Activated CD4-positive, alpha-beta T cell treated with anti-CD3 and anti-CD28 coated beads, Interleukin-2, amount 10 ng/mL, durations not matched to agents 7 days and 5 days (primary cell): Measurements from ENCODE around the gene ENDOG. TPM values are rescaled to one million over a fixed set of nuclear protein-coding genes. Genes with fewer than 3 reads are reported as not detected.
A peak's percentile ranks its signal among the peaks of the same experiment; 100 is the strongest.

Experiments used
- CTCF ChIA-PET: fragments of 350-600 bp; sonication (Branson Sonifier 250); formaldehyde crosslinking; loops from one replicate; lab custom pipeline; 2021; ENCODE audit warnings: antibody characterized with exemption; lab: Charles Lee
- POLR2A ChIA-PET: fragments of 350-600 bp; sonication (Branson Sonifier 250); formaldehyde crosslinking; loops from one replicate; lab custom pipeline; 2021; ENCODE audit warnings: antibody characterized with exemption; lab: Charles Lee
- DNase-seq: peaks from one replicate; pipeline ENCODE4 v3.0.0-alpha.2; 2020
- H3K27ac Mint-ChIP-seq: one replicate; pipeline ENCODE4 v1.8.0; 2021; ENCODE audit warnings: mild to moderate bottlenecking, moderate library complexity, mixed read lengths
- H3K27me3 Mint-ChIP-seq: one replicate; pipeline ENCODE4 v1.8.0; 2021; ENCODE audit warnings: mixed read lengths
- H3K36me3 Mint-ChIP-seq: one replicate; pipeline ENCODE4 v1.8.0; 2021; ENCODE audit warnings: low read depth, mixed read lengths
- H3K4me1 Mint-ChIP-seq: one replicate; pipeline ENCODE4 v1.8.0; 2021; ENCODE audit warnings: mixed read lengths
- H3K4me3 Mint-ChIP-seq: one replicate; pipeline ENCODE4 v1.8.0; 2021; ENCODE audit warnings: mild to moderate bottlenecking, moderate library complexity, mixed read lengths
- H3K9me3 Mint-ChIP-seq: one replicate; pipeline ENCODE4 v1.8.0; 2021; ENCODE audit warnings: mixed read lengths
- total RNA-seq, 2 experiments: library from RNA; stranded (reverse); gene quantifications; one replicate each; pipeline ENCODE4 v1.2.3, GENCODE V29; 2021

Gene ENDOG
- total RNA-seq, 2 experiments from 2014 or later, result 10.2 to 11.3 TPM

DNA sequence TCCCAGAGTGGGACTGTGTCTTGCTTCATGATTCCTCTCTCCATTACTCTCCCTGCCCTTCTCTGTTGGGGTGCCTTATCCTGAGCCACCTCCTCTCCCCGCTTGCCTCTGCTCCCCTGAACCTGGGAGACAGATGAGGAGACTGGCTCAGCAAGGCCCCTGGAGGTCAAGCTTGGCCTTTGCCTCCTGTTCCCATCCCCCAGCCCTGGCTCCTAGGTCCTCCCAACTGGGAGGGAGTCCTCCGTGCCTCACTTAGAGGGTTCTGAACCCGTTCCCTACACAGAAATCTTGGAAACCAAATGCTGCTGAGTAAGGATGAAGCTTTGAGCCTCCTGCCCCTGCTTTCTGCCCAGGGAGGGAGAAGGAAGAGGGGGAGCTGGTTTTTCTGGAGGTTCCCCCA, 9.8 kb upstream of the ENDOG start:
- Mint-ChIP-seq H3K9me3 (no peaks in the 10 kb centered on the region), H3K4me1 (no peaks in the 10 kb centered on the region), H3K36me3 (peaks cover 5% of the 10 kb centered on the region), H3K27ac (peak overlapping the region; percentile 62), H3K27me3 (no peaks in the 10 kb centered on the region), H3K4me3 (no peak overlapping the region)
- no peak for DNase-seq
- ChIA-PET POLR2A (no interaction called here), CTCF (interaction anchor here (0.7 to 2.4 kb wide), 3 partner anchors 10 to 124 kb away, joined by 3 to 23 read pairs (median 3); partner anchors contain the start of gene ENDOG)

DNA sequence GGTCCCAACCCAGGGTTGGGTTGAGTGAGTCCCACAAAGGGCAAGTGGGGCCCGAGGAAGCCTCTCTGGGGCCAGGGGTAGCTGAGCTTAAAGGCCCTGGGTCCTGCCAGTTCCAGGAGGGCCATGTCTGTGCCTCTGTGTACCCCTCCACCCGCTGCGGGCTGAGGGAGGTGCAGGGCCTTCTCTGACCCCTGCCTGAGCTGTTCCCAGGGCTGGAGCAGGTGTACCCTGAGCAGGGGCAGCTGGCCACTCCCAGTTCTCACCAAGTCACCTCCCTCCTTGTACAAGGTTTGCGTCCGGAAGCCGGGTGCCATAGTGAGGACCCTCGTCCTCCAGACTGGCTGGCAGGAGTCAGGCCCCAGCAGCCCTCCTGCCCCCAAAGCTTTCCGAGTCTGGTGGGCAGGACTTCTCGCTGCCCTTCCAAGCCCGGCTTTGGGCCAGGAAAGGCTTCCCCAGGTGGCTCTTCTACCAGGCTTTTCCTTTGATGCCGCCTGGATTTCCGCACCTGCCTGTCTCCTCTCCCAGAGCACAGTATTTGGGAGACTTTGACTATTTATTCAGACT, 9.2 kb upstream of the ENDOG start:
- H3K4me3 Mint-ChIP-seq, result no peak overlapping the region
- no peak overlapping the region for H3K27ac Mint-ChIP-seq
- H3K27me3 Mint-ChIP-seq, result no peaks in the 10 kb centered on the region
- H3K4me1 Mint-ChIP-seq, result no peaks in the 10 kb centered on the region
- ChIA-PET CTCF (interaction anchor here (0.7 to 2.4 kb wide), 3 partner anchors 10 to 125 kb away, joined by 3 to 23 read pairs (median 3); partner anchors contain the start of gene ENDOG), POLR2A (no interaction called here)
- H3K9me3 Mint-ChIP-seq, result no peaks in the 10 kb centered on the region
- H3K36me3 Mint-ChIP-seq, result peaks cover 3% of the 10 kb centered on the region
- no peak for DNase-seq

DNA sequence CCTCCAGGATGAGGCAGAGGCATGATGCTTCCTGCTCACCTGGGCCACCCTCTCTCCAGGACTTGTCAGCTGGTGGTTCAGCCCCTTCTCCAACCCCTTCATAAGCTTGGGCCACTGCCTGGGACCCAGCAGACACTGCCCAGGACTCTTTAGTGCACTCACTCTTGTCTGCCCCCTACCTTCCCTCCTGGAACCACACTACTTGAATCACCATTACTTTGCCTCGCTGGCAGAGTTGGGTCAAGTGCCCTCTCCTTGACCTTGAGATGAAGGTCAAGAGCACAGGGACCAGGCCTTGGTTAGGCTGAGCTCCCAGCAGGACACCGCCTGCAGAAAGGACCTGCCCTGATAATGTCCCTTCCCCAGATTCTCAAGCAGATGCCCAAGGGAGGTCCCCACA, 8.5 kb upstream of the ENDOG start:
- POLR2A ChIA-PET, result interaction anchor here (0.7 kb wide), 1 partner anchor 9 kb away, joined by 4 read pairs; the partner anchor contains the start of gene ENDOG
- H3K27me3 Mint-ChIP-seq, result no peaks in the 10 kb centered on the region
- CTCF ChIA-PET, result interaction anchor here (1.3 to 2.4 kb wide), 2 partner anchors 9 to 18 kb away, joined by 6 to 23 read pairs; partner anchors contain the start of gene ENDOG

DNA sequence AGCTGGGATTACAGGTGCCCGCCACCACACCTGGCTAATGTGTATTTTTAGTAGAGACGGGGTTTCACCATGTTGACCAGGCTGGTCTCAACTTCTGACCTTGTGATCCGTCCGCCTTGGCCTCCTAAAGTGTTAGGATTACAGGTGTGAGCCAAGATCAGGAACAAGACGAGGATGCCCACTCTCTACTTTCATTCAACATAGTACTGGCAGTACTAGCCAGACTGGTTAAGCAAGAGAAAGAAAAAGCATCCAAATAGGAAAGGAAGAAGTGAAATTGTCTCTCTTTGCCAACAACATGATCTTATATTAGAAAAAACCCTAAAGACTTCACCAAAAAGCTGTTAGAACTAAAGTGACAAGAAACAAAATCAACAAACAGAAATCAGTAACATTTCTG, 7.4 kb upstream of the ENDOG start:
- H3K4me3 Mint-ChIP-seq, result no peak overlapping the region
- no peaks in the 10 kb centered on the region for H3K27me3 Mint-ChIP-seq
- no peak for DNase-seq
- ChIA-PET POLR2A (no interaction called here), CTCF (interaction anchor here (0.6 to 1.3 kb wide), 2 partner anchors 17 to 251 kb away, joined by 3 to 6 read pairs; no protein-coding TSS in a partner anchor)
- no peaks in the 10 kb centered on the region for H3K9me3 Mint-ChIP-seq
- no peaks in the 10 kb centered on the region for H3K4me1 Mint-ChIP-seq
- H3K36me3 Mint-ChIP-seq, result peaks cover 3% of the 10 kb centered on the region
- H3K27ac Mint-ChIP-seq, result no peak overlapping the region

More for the DNA sequence above, 8.5 kb upstream of the ENDOG start:
- no peak overlapping the region for H3K4me3 Mint-ChIP-seq
- DNase-seq, result no peak
- no peak overlapping the region for H3K27ac Mint-ChIP-seq
- H3K36me3 Mint-ChIP-seq, result peaks cover 3% of the 10 kb centered on the region
- H3K9me3 Mint-ChIP-seq, result no peaks in the 10 kb centered on the region
- H3K4me1 Mint-ChIP-seq, result no peaks in the 10 kb centered on the region

DNA sequence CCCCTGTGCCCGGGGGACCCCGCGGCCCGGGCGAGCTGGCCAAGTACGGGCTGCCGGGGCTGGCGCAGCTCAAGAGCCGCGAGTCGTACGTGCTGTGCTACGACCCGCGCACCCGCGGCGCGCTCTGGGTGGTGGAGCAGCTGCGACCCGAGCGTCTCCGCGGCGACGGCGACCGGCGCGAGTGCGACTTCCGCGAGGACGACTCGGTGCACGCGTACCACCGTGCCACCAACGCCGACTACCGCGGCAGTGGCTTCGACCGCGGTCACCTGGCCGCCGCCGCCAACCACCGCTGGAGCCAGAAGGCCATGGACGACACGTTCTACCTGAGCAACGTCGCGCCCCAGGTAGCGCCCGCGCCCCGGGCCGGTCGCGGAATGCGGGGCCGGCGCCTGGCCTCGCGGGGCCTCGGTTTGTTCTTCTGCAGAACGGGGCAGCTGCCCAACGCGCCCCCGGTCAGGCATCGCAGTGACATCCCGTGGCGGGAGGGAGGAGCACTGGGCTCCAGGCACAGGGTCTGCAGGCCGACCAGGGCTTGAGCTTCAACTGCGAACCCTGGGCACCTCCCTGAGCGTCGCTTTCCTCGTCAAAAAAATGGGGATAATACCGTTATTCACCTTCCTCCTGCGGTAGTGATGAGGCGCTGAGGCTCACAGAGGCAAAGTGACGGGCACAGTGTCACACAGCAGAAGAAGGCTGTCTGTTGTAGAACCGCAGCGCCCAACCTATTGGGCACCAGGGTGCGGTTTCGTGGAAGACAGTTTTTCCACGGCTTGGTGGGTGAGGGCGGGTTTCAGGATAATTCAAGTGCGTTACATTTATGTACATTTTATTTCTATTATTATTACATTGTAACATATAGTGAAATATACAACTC, 777 bp downstream of the ENDOG start:
- Mint-ChIP-seq H3K27me3 (no peaks in the 10 kb centered on the region), H3K36me3 (peaks cover 8% of the 10 kb centered on the region), H3K4me1 (peaks cover 24% of the 10 kb centered on the region), H3K27ac (peak overlapping the region; percentile 13), H3K4me3 (peak overlapping the region; percentile 73), H3K9me3 (no peaks in the 10 kb centered on the region)
- CTCF ChIA-PET, result interaction anchor here (0.5 to 3.9 kb wide), 43 partner anchors 8 to 908 kb away, joined by 3 to 29 read pairs (median 4); partner anchors contain the start of genes DOLK, NUP188, SET and SPOUT1
- POLR2A ChIA-PET, result interaction anchor here (0.6 to 3.1 kb wide), 2 partner anchors 11 to 24 kb away, joined by 5 to 12 read pairs; partner anchors contain the start of gene SPOUT1
- peak; percentile 32 for DNase-seq

DNA sequence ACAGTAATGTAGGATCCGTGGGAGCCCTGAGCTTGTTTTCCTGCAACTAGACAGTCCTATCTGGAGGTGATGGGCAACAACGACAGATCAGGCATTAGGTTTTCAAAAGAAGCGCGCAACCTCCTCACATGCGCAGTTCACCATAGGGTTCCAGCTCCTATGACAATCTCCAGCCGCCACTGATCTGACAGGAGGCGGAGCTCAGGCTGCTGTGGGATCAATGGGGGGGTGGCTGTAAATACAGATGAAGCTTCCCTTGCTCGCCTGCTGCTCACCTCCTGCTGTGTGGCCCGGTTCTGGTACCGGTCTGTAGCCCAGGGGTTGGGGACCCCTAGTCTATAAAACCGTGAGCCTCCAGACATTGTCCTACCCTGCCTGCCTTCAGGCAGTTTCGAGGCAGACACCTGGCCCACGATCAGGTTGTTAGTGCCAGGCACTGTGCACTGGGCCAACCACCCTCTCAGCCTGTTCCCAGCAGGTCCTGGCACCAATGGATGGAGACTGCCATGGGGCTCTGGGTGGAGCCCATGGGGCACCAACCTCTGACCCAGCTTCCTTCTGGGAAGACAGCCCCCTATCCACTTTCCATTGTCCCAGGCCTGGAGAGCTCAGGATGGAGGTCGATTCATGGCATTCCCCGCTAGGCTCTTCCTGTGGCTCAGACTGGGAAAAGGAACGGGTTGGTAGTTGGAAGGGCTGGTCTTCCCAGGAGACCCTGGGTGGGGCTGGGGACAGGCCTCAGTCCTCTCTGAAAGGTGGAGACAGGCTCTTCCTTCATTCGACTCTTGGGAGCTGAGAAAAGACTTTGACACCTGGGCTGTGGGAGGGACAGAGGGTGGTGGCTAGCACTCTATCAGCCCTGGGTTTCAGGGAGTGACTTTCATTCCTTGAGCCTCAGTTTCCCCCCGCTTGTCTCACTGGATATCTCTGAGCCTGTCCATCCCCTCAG, 1.7 kb downstream of the ENDOG start:
- peak overlapping the region; percentile 41 for H3K4me3 Mint-ChIP-seq
- ChIA-PET CTCF (interaction anchor here (2.0 to 3.9 kb wide), 7 partner anchors 10 to 59 kb away, joined by 7 to 29 read pairs (median 13); partner anchors contain the start of genes SPOUT1 and TBC1D13), POLR2A (interaction anchor here (0.6 to 3.1 kb wide), 2 partner anchors 10 to 25 kb away, joined by 5 to 12 read pairs; partner anchors contain the start of gene SPOUT1)
- peaks cover 13% of the 10 kb centered on the region for H3K36me3 Mint-ChIP-seq
- H3K4me1 Mint-ChIP-seq, result peaks cover 24% of the 10 kb centered on the region
- H3K9me3 Mint-ChIP-seq, result no peaks in the 10 kb centered on the region
- no peak for DNase-seq
- no peak overlapping the region for H3K27ac Mint-ChIP-seq
- no peaks in the 10 kb centered on the region for H3K27me3 Mint-ChIP-seq

DNA sequence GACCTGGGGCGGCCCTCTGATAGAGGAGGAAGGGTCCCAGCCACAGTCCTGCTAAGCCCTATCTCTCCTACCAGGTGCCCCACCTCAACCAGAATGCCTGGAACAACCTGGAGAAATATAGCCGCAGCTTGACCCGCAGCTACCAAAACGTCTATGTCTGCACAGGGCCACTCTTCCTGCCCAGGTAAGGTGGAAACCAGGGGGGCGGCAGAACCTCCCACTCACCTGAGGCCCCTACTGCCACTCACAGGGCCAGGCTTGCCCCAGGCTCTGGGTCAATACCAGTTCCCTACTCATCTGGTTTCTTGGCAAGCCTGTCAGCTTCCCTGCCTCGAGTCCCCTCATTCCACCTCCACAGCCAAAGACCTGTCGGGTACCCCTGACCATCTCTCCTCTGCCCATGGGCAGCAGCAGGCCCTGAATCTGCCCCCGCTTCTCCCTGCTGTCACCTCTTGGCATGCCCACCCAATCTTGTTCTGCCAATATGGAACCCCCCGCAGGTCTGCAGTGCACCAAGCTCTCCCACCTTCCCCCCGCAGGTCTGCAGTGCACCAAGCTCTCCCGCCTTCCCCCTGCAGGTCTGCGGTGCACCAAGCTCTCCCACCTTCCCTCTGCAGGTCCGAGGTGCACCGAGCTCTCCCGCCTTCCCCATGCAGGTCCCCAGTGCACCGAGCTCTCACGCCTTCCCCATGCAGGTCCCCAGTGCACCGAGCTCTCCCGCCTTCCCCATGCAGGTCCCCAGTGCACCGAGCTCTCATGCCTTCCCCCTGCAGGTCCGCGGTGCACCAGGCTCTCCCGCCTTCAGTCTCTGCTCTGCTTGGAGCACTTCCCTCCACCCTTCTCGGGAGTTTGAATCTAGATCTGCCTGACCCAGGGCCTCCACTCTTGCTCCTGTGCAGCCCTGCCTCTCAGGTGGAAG, 2.6 kb downstream of the ENDOG start:
- POLR2A ChIA-PET, result no interaction called here
- Mint-ChIP-seq H3K27ac (no peak overlapping the region), H3K4me1 (peaks cover 24% of the 10 kb centered on the region), H3K9me3 (no peaks in the 10 kb centered on the region), H3K36me3 (peaks cover 20% of the 10 kb centered on the region), H3K4me3 (peak overlapping the region; percentile 45), H3K27me3 (no peaks in the 10 kb centered on the region)
- no peak for DNase-seq
- CTCF ChIA-PET, result interaction anchor here (0.6 to 0.7 kb wide), 3 partner anchors 9 to 132 kb away, joined by 3 to 4 read pairs (median 4); partner anchors contain the start of genes SET and SPOUT1

DNA sequence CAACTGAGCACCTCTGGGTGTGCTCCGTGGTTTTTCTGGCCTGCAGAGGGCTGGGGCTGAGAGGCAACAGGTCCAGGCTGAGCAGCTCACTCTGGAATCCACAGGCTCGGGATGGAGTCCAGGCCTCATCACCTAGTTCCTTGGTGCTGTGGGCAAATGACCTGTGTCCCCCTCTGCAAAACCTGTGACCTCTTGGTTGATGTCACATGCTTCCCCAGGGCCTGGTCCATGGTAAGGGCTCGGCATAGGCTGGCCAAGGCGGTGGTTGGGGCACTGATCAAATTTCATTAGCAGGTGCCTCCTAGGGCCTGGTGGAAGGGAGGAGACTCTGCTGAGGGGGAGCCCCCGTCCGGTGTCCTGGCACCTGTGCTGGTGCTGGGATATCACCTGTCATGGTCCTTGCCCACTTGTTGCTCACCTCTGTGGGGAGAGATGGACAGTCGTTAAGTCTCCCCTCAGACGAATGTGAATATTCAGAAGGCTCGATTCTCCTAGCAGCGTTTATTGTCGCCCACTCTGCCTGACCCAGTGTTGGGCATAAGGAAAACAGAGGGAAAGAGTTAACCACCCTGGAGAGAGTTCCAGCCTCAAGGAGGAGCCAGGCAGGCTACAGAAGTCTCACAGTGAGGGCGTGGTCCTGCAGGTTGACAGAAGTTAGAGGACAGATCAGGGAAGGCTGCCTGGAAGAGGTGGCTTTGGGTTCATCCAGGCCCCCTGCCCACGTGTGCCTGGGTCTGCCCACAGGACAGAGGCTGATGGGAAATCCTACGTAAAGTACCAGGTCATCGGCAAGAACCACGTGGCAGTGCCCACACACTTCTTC, 3.5 kb downstream of the ENDOG start:
- no peak overlapping the region for H3K4me3 Mint-ChIP-seq
- peaks cover 24% of the 10 kb centered on the region for H3K4me1 Mint-ChIP-seq
- ChIA-PET POLR2A (no interaction called here), CTCF (interaction anchor here (0.6 to 0.7 kb wide), 2 partner anchors 43 to 133 kb away, joined by 4 read pairs; partner anchors contain the start of gene SET)
- no peak for DNase-seq
- H3K27ac Mint-ChIP-seq, result no peak overlapping the region
- peaks cover 21% of the 10 kb centered on the region for H3K36me3 Mint-ChIP-seq
- H3K27me3 Mint-ChIP-seq, result no peaks in the 10 kb centered on the region
- H3K9me3 Mint-ChIP-seq, result no peaks in the 10 kb centered on the region

DNA sequence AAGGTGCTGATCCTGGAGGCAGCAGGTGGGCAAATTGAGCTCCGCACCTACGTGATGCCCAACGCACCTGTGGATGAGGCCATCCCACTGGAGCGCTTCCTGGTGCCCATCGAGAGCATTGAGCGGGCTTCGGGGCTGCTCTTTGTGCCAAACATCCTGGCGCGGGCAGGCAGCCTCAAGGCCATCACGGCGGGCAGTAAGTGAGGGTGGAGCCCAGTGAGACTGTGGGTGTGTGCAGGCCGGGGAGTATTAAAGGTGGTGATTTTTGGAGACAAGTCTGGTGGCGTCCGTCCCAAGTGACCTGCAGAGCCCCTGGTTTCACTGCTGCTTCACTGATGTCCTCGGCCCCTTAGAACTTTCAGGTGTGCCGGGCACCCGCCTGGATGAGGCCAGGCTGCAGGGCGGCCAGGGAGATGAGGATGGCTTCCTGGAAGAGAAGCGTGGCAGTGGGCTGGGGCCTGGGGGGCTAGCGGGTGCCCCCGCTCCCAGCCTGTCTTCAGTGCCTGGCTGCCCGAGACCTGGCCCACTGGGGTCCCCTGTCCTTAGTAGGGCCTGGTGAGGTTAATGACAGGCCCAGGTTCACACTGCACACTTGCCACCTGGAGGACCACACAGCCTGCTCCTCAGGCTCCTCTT, 4.2 kb downstream of the ENDOG start:
- no peak for DNase-seq
- Mint-ChIP-seq H3K27me3 (no peaks in the 10 kb centered on the region), H3K4me1 (peaks cover 28% of the 10 kb centered on the region), H3K27ac (peak overlapping the region; percentile 57), H3K36me3 (peaks cover 27% of the 10 kb centered on the region), H3K9me3 (no peaks in the 10 kb centered on the region), H3K4me3 (no peak overlapping the region)
- ChIA-PET POLR2A (no interaction called here), CTCF (no interaction called here)

DNA sequence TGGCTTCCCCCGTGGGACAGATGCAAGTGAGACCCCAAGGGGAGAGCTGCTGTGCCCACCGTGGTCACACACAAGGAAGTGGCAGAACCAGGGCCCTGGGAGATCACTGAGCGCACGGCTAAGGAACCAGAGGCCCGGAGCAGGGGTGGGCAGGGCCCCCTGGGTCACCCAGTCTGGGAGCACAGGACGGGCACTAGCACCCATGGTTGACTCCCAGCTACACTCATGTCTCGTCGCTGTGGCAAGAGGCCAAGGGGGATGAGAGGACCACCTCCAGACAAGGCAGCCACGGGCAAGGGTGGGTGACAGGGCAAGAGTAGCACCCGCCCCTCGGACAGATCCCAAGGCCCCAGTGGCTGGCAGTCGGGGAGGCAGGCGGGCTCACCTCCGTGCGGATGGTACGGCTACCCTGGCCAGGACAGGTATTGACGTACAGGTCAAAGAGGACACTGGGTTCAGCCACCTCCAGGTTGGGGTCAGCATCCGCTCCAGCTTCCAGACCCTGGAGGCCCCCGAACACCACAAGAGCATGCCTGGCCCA, 5.1 kb downstream of the ENDOG start:
- CTCF ChIA-PET, result interaction anchor here (0.8 kb wide), 1 partner anchor 45 kb away, joined by 3 read pairs; no protein-coding TSS in a partner anchor
- peaks cover 28% of the 10 kb centered on the region for H3K36me3 Mint-ChIP-seq
- H3K4me3 Mint-ChIP-seq, result no peak overlapping the region

More for the DNA sequence above, 5.1 kb downstream of the ENDOG start:
- Mint-ChIP-seq H3K4me1 (peaks cover 27% of the 10 kb centered on the region), H3K27me3 (no peaks in the 10 kb centered on the region), H3K27ac (no peak overlapping the region), H3K9me3 (no peaks in the 10 kb centered on the region)
- no peak for DNase-seq
- POLR2A ChIA-PET, result no interaction called here
